Astrocyte of the spinal cord (primary cell): Measurements from ENCODE around the gene UBE2L3.
"Not testable (repeated sequence)": the region's sequence is repeated elsewhere in the genome, so short reads cannot be mapped to it uniquely, and the experiment has no call there.

ENCODE experiments used
- DNase-seq: peaks from one replicate; pipeline ENCODE4 v3.0.0; 2011; ENCODE audit warnings: low read depth, low spot score
- H3K4me3 ChIP-seq: 2 replicates; pipeline ENCODE4 v1.5.1; 2011; ENCODE audit warnings: low read depth, mild to moderate bottlenecking, low read length, moderate library complexity
- CTCF ChIP-seq: IDR thresholded peaks from 2 replicates; pipeline ENCODE4 v1.5.1; 2012; ENCODE audit warnings: low read depth, mild to moderate bottlenecking, low read length, inconsistent platforms
- in situ Hi-C: cut with HindIII; loops from 2 replicates; pipeline ENCODE4 v1.10.0; 2017; ENCODE audit warnings: low sequenced_read_pairs

The UBE2L3 gene

GRCh38 chr22:21571679-21572078 lies 4.2 kb downstream of the UBE2L3 start:
- DNase-seq: no peak
- no peak for TF ChIP-seq CTCF
- in situ Hi-C loops: no loop called here
- H3K4me3 ChIP-seq: no peak overlapping the region

- no peak overlapping the region for H3K4me3 ChIP-seq
- TF ChIP-seq CTCF: no peak
- in situ Hi-C loops: no loop called here
- no peak for DNase-seq
These were observed 5.8 kb downstream of the UBE2L3 start for GRCh38 chr22:21573293-21573734.

GRCh38 chr22:21573750-21574494 lies 6.4 kb downstream of the UBE2L3 start:
- H3K4me3 ChIP-seq: no peak overlapping the region
- no peak for TF ChIP-seq CTCF
- in situ Hi-C loops: no loop called here
- DNase-seq: no peak

GRCh38 chr22:21579474-21579851 lies 11.9 kb downstream of the UBE2L3 start:
- in situ Hi-C loops: no loop called here
- no peak for DNase-seq
- H3K4me3 ChIP-seq: no peak overlapping the region
- TF ChIP-seq CTCF: no peak

- DNase-seq, H3K4me3 ChIP-seq, in situ Hi-C loops: not testable (repeated sequence)
These were observed 13.1 kb downstream of the UBE2L3 start for GRCh38 chr22:21580623-21581007.

- DNase-seq, H3K4me3 ChIP-seq, in situ Hi-C loops: not testable (repeated sequence)
These were observed 13.6 kb downstream of the UBE2L3 start for GRCh38 chr22:21581009-21581713.

GRCh38 chr22:21582801-21583740 lies 15.6 kb downstream of the UBE2L3 start:
- in situ Hi-C loops: no loop called here
- no peak for TF ChIP-seq CTCF
- no peak for DNase-seq
- H3K4me3 ChIP-seq: no peak overlapping the region
